ENCODE measurements around the gene CCDC40.
A peak's percentile ranks its signal among the peaks of the same experiment; 100 is the strongest.
"Not testable (repeated sequence)": the region's sequence is repeated elsewhere in the genome, so short reads cannot be mapped to it uniquely, and the experiment has no call there.

CCDC40 gene

GRCh38 chr17:80035937-80036714, at the start of gene CCDC40:
Gene CCDC40, plus strand, starts transcription at chr17:80036642. Its CDS starts 21 bp downstream, at chr17:80036663.
- DNase-seq = peak in 1 of 2 experiments; percentile 26

- no peak for DNase-seq
These were observed 49.1 kb upstream of the CCDC40 start for GRCh38 chr17:79987187-79987934.

GRCh38 chr17:79987935-79988184, 48.6 kb upstream of the CCDC40 start:
- no peak for DNase-seq

GRCh38 chr17:79988185-79988971, 48.1 kb upstream of the CCDC40 start:
- DNase-seq = no peak

- no peak for DNase-seq
These were observed 47.2 kb upstream of the CCDC40 start for GRCh38 chr17:79989106-79989835.

- no peak for DNase-seq
These were observed 46.3 kb upstream of the CCDC40 start for GRCh38 chr17:79990051-79990592.

- DNase-seq = no peak
These were observed 45.7 kb upstream of the CCDC40 start for GRCh38 chr17:79990704-79991103.

GRCh38 chr17:79991140-79991923, 45.1 kb upstream of the CCDC40 start:
- DNase-seq = peak; percentile 65 to 79

GRCh38 chr17:79991924-79992648, 44.4 kb upstream of the CCDC40 start:
- no peak for DNase-seq

GRCh38 chr17:79992649-79993389, 43.6 kb upstream of the CCDC40 start:
- DNase-seq = no peak

GRCh38 chr17:79993390-79994227, 42.8 kb upstream of the CCDC40 start:
- DNase-seq = no peak

GRCh38 chr17:79994228-79994569, 42.2 kb upstream of the CCDC40 start:
- not testable (repeated sequence) for DNase-seq

- DNase-seq = no peak
These were observed 41.8 kb upstream of the CCDC40 start for GRCh38 chr17:79994602-79995001.

- DNase-seq = no peak
These were observed 40.7 kb upstream of the CCDC40 start for GRCh38 chr17:79995696-79996095.

GRCh38 chr17:79996291-79996690, 40.2 kb upstream of the CCDC40 start:
- DNase-seq = no peak

- DNase-seq = peak; percentile 99
These were observed 39.3 kb upstream of the CCDC40 start for GRCh38 chr17:79997011-79997660.

GRCh38 chr17:80000136-80000535, 36.3 kb upstream of the CCDC40 start:
- no peak for DNase-seq

GRCh38 chr17:80000981-80001775, 35.3 kb upstream of the CCDC40 start:
- no peak for DNase-seq
